Measurements from ENCODE around the gene ZNF217. TPM values are rescaled to one million over a fixed set of nuclear protein-coding genes. Genes with fewer than 3 reads are reported as not detected.

ZNF217 gene
- total and polyA plus RNA-seq, 2 donors (not counting 3 experiments of a cell fraction or from before 2014, with no cell fraction given) = 5.8 to 31.7 TPM

DNA sequence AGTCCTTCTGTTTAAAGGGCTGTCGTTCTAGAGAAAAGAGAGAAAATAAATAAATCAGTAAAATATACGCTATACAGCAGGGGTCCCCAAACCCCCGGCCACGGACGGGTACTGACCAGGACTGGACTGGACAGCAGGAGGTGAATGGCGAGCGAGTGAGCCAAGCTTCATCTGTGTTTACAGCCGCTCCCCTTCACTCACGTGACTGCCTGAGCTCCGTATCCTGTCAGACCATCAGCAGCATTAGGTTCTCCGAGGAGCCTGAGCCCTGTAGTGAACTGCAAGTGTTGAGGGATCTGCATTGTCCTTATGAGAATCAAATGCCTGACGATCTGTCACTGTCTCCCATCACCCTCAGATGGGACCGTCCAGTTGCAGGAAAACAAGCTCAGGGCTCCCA lies 76.5 kb downstream of the ZNF217 start:
- ChIA-PET CTCF (no interaction called here), POLR2A (interaction anchor here (0.7 kb wide), 1 partner anchor 1320 kb away, joined by 8 read pairs; no protein-coding TSS in a partner anchor)
- H3K9me1 ChIP-seq (replicated peaks; ENCODE audit: control insufficient read depth, extremely low read depth, insufficient read depth, low read length) = no peaks in the 10 kb centered on the region
- H3K4me1 ChIP-seq (ENCODE audit: control insufficient read depth, extremely low read depth, insufficient read depth, low read length) = no peaks in the 10 kb centered on the region
- dilution Hi-C loops (cut with MboI; ENCODE audit: extremely low pct_ligation_motif_present, low sequenced_read_pairs) = no loop called here
- H3K27ac ChIP-seq (ENCODE audit: insufficient read depth, low read depth, low read length) = no peak overlapping the region
- no peak overlapping the region for H3K4me2 ChIP-seq (ENCODE audit: insufficient read depth, low read length)
- H3K79me2 ChIP-seq (ENCODE audit: control insufficient read depth, insufficient read depth, low read length) = no peaks in the 10 kb centered on the region
- no peak overlapping the region for H3K9ac ChIP-seq (replicated peaks; ENCODE audit: extremely low read depth, insufficient read depth, low read length)
- H3K9me3 ChIP-seq (replicated peaks; ENCODE audit: control insufficient read depth, insufficient read depth, low read length) = no peaks in the 10 kb centered on the region
- BruUV-seq (replicated peaks) = no TSS peak
- no peak for DNase-seq (ENCODE audit: low read depth, low spot score)
- H3K4me3 ChIP-seq (replicated peaks in 1 of 3; ENCODE audit: insufficient read depth in 1 of 3, low read depth in 1 of 3, low read length in 3 of 3) = no peak overlapping the region
- intact Hi-C loops (cut with micrococcal nuclease) = no loop called here
- H3K36me3 ChIP-seq (ENCODE audit: control insufficient read depth in 2 of 2, extremely low read depth in 1 of 2, insufficient read depth in 2 of 2, low read length in 2 of 2) = no peaks in the 10 kb centered on the region
- no peak for FAIRE-seq
- H2AFZ ChIP-seq (ENCODE audit: low read depth, low read length) = no peak overlapping the region
- no peaks in the 10 kb centered on the region for H4K20me1 ChIP-seq (replicated peaks; ENCODE audit: control insufficient read depth, extremely low read depth, insufficient read depth, low read length)
- TF ChIP-seq POLR2AphosphoS5 (IDR thresholded peaks at IDR 0.05; ENCODE audit: insufficient read depth, low read depth, low read length) (no peak), JUN (IDR thresholded peaks at IDR 0.05; ENCODE audit: borderline replicate concordance, insufficient read depth, insufficient read length, low read depth) (no peak), MYC (IDR thresholded peaks at IDR 0.05; ENCODE audit: low read depth, low read length) (no peak), GATA2 (IDR thresholded peaks at IDR 0.05; ENCODE audit: insufficient read depth, insufficient read length, low read depth, low read length) (no peak), FOS (IDR thresholded peaks at IDR 0.05; ENCODE audit: borderline replicate concordance, insufficient read depth, low read length) (no peak), MAX (IDR thresholded peaks at IDR 0.05; ENCODE audit: insufficient read depth, insufficient read length) (no peak)
- H3K27me3 ChIP-seq (ENCODE audit: control insufficient read depth in 2 of 2, insufficient read depth in 2 of 2, low read length in 2 of 2) = no peaks in the 10 kb centered on the region

Small RNAs within 50 kb of the gene (small RNA-seq; reads per million reads assigned to genes)
- not detected for gene RF00019 (ENCODE audit: insufficient read depth, insufficient read length, low read depth, low replicate concordance)

All from endothelial cell of umbilical vein (primary cell).